Measurements from ENCODE around the gene TBCK. TPM values are rescaled to one million over a fixed set of nuclear protein-coding genes. Genes with fewer than 3 reads are reported as not detected.

Gene TBCK
- total RNA-seq, 4 donors from 2014 or later, result 23.3 to 47.7 (median 34.2) TPM

GRCh38 chr4:106268786-106269185 is 47.2 kb downstream of the TBCK start:
- Histone ChIP-seq H3K4me1 (no peaks in the 10 kb centered on the region), H3K9me3 (no peaks in the 10 kb centered on the region), H3K27ac (no peak overlapping the region), H3K36me3 (no peaks in the 10 kb centered on the region), H3K4me3 (no peak overlapping the region), H3K27me3 (no peaks in the 10 kb centered on the region)
- no peak for DNase-seq (ENCODE audit: low spot score in 2 of 2)
- TF ChIP-seq POLR2A (IDR thresholded peaks at IDR 0.05) (no peak), POLR2AphosphoS5 (IDR thresholded peaks at IDR 0.05) (no peak), CTCF (IDR thresholded peaks at IDR 0.05) (no peak), EP300 (IDR thresholded peaks at IDR 0.05) (no peak)

DNA sequence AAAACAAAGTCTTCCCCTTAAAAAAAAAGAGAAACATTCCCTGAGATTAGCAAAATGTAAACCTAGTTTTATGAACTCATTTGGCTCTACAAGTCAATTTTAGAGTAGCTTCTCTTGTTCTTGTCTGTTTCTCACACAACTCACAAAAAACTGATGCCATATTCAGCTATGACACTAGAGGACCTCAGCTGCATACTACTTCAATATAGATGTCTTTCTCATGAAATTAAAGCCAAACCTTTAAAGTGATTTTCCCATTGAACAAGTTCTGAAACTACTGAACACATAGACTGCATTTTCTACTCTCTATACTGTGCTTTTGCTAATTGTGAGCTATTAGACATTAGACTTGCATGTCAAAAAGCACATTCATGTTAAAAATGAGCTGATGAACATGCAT is 49.8 kb downstream of the TBCK start:
- H3K4me1 ChIP-seq, result no peaks in the 10 kb centered on the region
- H3K27me3 ChIP-seq, result no peaks in the 10 kb centered on the region
- no peak overlapping the region for H3K27ac ChIP-seq
- no peak overlapping the region for H3K4me3 ChIP-seq
- TF ChIP-seq POLR2A (IDR thresholded peaks at IDR 0.05), result no peak
- peak in 1 of 2 donors; percentile 29 for TF ChIP-seq CTCF (IDR thresholded peaks at IDR 0.05)
- TF ChIP-seq POLR2AphosphoS5 (IDR thresholded peaks at IDR 0.05), result no peak
- TF ChIP-seq EP300 (IDR thresholded peaks at IDR 0.05), result no peak
- H3K36me3 ChIP-seq, result no peaks in the 10 kb centered on the region
- no peak for DNase-seq (ENCODE audit: low spot score in 2 of 2)
- H3K9me3 ChIP-seq, result no peaks in the 10 kb centered on the region

GRCh38 chr4:106264331-106264728 is 51.7 kb downstream of the TBCK start:
- no peaks in the 10 kb centered on the region for H3K9me3 ChIP-seq
- no peak for DNase-seq (ENCODE audit: low spot score in 2 of 2)
- 59% methylated on average over 4 of the region's 4 CpGs for WGBS
- no peak for TF ChIP-seq EP300 (IDR thresholded peaks at IDR 0.05)
- TF ChIP-seq CTCF (IDR thresholded peaks at IDR 0.05), result no peak
- TF ChIP-seq POLR2AphosphoS5 (IDR thresholded peaks at IDR 0.05), result no peak
- TF ChIP-seq POLR2A (IDR thresholded peaks at IDR 0.05), result no peak
- H3K27ac ChIP-seq, result no peak overlapping the region
- H3K4me1 ChIP-seq, result no peaks in the 10 kb centered on the region
- H3K36me3 ChIP-seq, result no peaks in the 10 kb centered on the region
- H3K27me3 ChIP-seq, result no peaks in the 10 kb centered on the region
- H3K4me3 ChIP-seq, result no peak overlapping the region

DNA sequence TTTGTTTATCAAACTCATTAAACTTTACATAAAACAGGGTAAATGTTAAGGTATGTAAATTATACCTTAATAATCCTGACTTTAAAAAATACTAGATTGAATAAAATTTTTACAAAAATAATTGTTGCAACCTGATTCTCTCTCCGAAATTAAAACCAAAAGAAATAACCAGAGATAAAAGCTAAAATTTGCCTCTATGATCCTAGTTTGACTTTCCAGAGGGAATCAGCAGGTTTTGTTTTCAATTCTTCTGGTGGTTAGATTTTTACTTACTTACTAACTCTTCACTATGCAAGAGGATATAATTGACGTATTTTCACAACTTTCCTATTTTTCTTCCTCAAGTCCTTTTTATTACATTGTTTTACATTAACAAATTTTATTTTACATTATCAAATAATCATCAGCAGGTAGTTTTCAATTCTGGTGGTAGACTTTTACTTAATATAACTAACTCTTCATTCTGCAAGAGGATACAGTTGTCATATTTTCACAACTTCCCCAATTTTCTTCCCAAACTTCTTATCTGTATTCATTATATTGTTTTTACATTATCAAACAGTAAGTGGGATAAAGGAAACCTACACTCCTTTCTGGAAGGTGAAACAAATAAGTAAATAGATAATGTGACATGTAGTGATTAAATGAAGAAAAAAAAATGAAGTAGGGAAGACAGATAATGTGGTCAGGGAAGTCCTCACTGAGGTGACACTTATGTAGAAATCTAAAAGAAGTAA is 52.2 kb downstream of the TBCK start:
- WGBS, result 89% methylated on average over 2 of the region's 2 CpGs
- Histone ChIP-seq H3K9me3 (no peaks in the 10 kb centered on the region), H3K4me3 (no peak overlapping the region), H3K36me3 (no peaks in the 10 kb centered on the region), H3K27ac (no peak overlapping the region), H3K4me1 (no peaks in the 10 kb centered on the region), H3K27me3 (no peaks in the 10 kb centered on the region)
- no peak for DNase-seq (ENCODE audit: low spot score in 2 of 2)
- TF ChIP-seq EP300 (IDR thresholded peaks at IDR 0.05) (no peak), POLR2AphosphoS5 (IDR thresholded peaks at IDR 0.05) (no peak), POLR2A (IDR thresholded peaks at IDR 0.05) (no peak), CTCF (IDR thresholded peaks at IDR 0.05) (no peak)

GRCh38 chr4:106261980-106262379 is 54.0 kb downstream of the TBCK start:
- no peaks in the 10 kb centered on the region for H3K4me1 ChIP-seq
- TF ChIP-seq CTCF (IDR thresholded peaks at IDR 0.05) (no peak), POLR2AphosphoS5 (IDR thresholded peaks at IDR 0.05) (no peak), EP300 (IDR thresholded peaks at IDR 0.05) (no peak), POLR2A (IDR thresholded peaks at IDR 0.05) (no peak)
- H3K4me3 ChIP-seq, result no peak overlapping the region
- H3K36me3 ChIP-seq, result no peaks in the 10 kb centered on the region
- H3K27ac ChIP-seq, result no peak overlapping the region
- 86% methylated on average over 2 of the region's 2 CpGs for WGBS
- no peak for DNase-seq (ENCODE audit: low spot score in 2 of 2)
- H3K27me3 ChIP-seq, result no peaks in the 10 kb centered on the region
- H3K9me3 ChIP-seq, result no peaks in the 10 kb centered on the region

All from suprapubic skin (tissue), 4 donors.